GM12891 (cell line): Measurements from ENCODE around the gene DEPP1.
A peak's percentile ranks its signal among the peaks of the same experiment; 100 is the strongest.

Source experiments
- DNase-seq: peaks from one replicate; pipeline ENCODE4 v3.0.0; 2011; ENCODE audit warnings: low spot score; ENCODE audit not compliant: insufficient read length
- FAIRE-seq: peaks from 2 replicates; lab custom pipeline; 2011; peaks lifted over from hg19 to GRCh38; lab: Jason Lieb, UNC
- PAX5 ChIP-seq: IDR thresholded peaks from 2 replicates; pipeline ENCODE4 v1.6.1; 2011; ENCODE audit warnings: low read length, moderate library complexity, mild to moderate bottlenecking; ENCODE audit not compliant: insufficient read depth, severe bottlenecking
- POLR2A ChIP-seq: IDR thresholded peaks from 2 replicates; pipeline ENCODE4 v1.6.1; 2011; ENCODE audit warnings: low read depth, low read length, control low read depth
- POLR2AphosphoS5 ChIP-seq: IDR thresholded peaks from 2 replicates; pipeline ENCODE4 v1.6.1; 2011; ENCODE audit warnings: low read depth, low read length, control low read depth
- POU2F2 ChIP-seq: IDR thresholded peaks from 2 replicates; pipeline ENCODE4 v1.6.1; 2011; ENCODE audit warnings: low read depth, mild to moderate bottlenecking, control low read depth, low read length, moderate library complexity
- SPI1 ChIP-seq: IDR thresholded peaks from 2 replicates; pipeline ENCODE4 v1.6.1; 2011; ENCODE audit warnings: low read depth, low read length, control low read depth
- TAF1 ChIP-seq: IDR thresholded peaks from 2 replicates; pipeline ENCODE4 v1.6.1; 2011; ENCODE audit warnings: low read depth, low read length, control low read depth

The DEPP1 gene

GRCh38 chr10:44972874-44973306 is 5.7 kb downstream of the DEPP1 start:
- FAIRE-seq (no peak), DNase-seq (no peak)
- no peak for TF ChIP-seq PAX5
- TF ChIP-seq POLR2AphosphoS5: no peak
- TF ChIP-seq POLR2A: no peak
- no peak for TF ChIP-seq POU2F2
- no peak for TF ChIP-seq SPI1
- no peak for TF ChIP-seq TAF1

- TF ChIP-seq SPI1 (no peak), PAX5 (no peak), POLR2AphosphoS5 (no peak), TAF1 (no peak), POU2F2 (no peak), POLR2A (no peak)
- no peak for FAIRE-seq
- DNase-seq: no peak
Measured at GRCh38 chr10:44971935-44972757, 6.5 kb downstream of the DEPP1 start.

DNA sequence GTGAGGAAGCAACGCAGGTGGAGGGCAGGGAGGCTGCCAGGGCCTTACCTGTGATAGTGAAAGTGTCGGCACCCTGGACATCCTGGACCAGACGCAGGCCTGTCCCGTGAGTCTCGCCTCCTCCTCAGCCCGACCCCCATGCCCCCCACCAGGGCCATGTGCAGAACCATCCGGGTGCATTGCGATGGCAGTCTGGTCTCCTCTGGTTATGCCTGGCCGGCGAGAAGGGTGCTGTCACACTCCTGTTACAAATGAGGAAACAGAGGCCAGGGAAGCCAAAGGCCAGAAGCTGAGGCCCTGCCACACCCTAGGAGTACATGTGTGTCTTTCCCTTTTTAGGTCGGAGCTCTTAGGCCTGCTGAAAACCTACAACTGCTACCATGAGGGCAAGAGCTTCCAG is 7.2 kb downstream of the DEPP1 start:
- DNase-seq (no peak), FAIRE-seq (no peak)
- TF ChIP-seq POLR2AphosphoS5 (no peak), SPI1 (no peak), TAF1 (no peak), PAX5 (no peak), POU2F2 (no peak), POLR2A (no peak)

GRCh38 chr10:44970812-44971395 is 7.7 kb downstream of the DEPP1 start:
- TF ChIP-seq POLR2AphosphoS5 (no peak), PAX5 (no peak), SPI1 (no peak), TAF1 (no peak), POLR2A (no peak), POU2F2 (no peak)
- FAIRE-seq (no peak), DNase-seq (no peak)

DNA sequence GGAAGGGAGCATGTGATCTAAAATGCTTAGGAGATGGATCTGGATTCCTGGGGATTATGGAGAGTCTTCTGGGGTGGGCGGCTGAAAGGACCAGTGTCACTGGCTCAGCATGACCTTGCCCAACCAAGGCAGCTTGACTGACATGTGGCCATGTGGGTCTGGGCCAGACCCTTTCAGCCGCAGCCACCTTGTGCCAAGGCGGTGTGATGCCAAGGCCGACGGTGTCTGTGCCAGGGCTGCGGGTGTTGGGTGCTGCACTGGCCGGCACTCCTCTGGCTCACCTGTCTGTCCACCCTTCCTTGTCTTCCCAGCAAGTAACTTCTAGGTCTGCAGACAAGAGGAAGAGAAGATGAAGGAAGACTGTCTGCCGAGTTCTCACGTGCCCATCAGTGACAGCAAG is 8.8 kb downstream of the DEPP1 start:
- no peak for FAIRE-seq

DNA sequence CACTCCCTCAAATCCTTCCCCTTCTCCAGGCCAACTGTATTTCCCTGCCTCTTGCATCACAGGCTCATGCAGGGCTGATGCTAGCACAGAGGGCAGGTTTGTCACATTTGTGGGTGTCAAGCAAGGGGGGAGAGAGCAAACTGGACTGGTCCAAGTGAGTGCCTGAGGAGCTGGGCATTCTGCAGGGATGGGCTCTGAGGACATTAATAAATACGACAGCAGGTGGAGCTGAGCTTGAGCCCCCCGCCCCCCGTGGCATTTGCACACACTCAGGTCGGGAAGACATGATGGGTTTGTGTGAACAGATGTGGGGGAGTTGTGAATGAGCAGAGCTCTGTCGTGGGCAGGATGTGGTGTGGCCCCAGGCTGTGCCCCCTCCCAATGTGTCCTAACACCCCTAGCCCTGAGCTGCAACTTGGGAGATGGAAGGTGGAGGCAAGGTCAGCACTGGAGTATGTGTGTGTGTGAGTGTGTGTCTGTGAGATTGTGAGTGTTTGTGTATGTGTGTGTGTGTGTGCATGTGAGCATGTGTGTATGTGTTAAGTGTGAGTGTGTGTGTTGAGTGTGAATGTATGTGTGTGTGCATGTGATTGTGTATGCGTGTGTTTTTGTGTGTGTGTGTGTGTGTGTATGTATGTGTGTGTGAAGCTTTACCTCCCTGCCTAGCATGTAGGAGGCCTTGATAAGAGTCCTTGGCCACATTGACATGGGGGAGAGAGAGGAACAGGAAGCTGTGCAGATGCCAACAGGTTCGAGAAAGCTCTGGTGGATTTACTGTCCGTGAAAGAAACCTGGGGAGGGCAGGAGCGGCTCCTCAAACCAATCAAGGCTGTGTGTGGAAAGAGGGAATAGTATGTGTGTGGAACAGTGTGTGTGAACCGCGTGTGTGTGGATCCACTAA is 9.9 kb downstream of the DEPP1 start:
- 0 out of 2 replicates have a peak, but pooled peaks have one; percentile 39 for TF ChIP-seq POU2F2
- no peak for TF ChIP-seq PAX5
- peak; percentile 92 for FAIRE-seq
- no peak for DNase-seq

More for the DNA sequence above, 8.8 kb downstream of the DEPP1 start:
- no peak for DNase-seq
- TF ChIP-seq TAF1: no peak
- no peak for TF ChIP-seq POU2F2
- TF ChIP-seq POLR2AphosphoS5: no peak
- TF ChIP-seq SPI1: no peak
- no peak for TF ChIP-seq POLR2A
- no peak for TF ChIP-seq PAX5

GRCh38 chr10:44968091-44968490 is 10.5 kb downstream of the DEPP1 start:
- TF ChIP-seq SPI1 (peak; percentile 84), POLR2A (no peak), POU2F2 (no peak), POLR2AphosphoS5 (no peak), TAF1 (no peak), PAX5 (no peak)
- no peak for DNase-seq
- peak; percentile 52 for FAIRE-seq

GRCh38 chr10:44967616-44968015 is 11.0 kb downstream of the DEPP1 start:
- DNase-seq (no peak), FAIRE-seq (no peak)
- TF ChIP-seq POLR2A: no peak
- TF ChIP-seq POLR2AphosphoS5: no peak
- no peak for TF ChIP-seq POU2F2
- no peak for TF ChIP-seq PAX5
- no peak for TF ChIP-seq TAF1
- TF ChIP-seq SPI1: no peak
